Duodenal mucosa (tissue), 2 donors: ENCODE measurements around the gene CRYGC.

Experiments used
- H3K27ac ChIP-seq: one replicate; pipeline ENCODE4 v1.7.0; 2013; ENCODE audit warnings: low read depth, low read length
- H3K27me3 ChIP-seq, 2 donors: one replicate each; pipeline ENCODE4 v1.7.0; 2013; ENCODE audit warnings: low read length in 2 of 2, control low read depth in 1 of 2; ENCODE audit not compliant: insufficient read depth in 2 of 2, control insufficient read depth in 1 of 2
- H3K36me3 ChIP-seq, 2 donors: one replicate each; pipeline ENCODE4 v1.7.0; 2013; ENCODE audit warnings: low read length in 2 of 2, control low read depth in 1 of 2; ENCODE audit not compliant: insufficient read depth in 2 of 2, control insufficient read depth in 1 of 2
- H3K4me1 ChIP-seq, 2 donors: one replicate each; pipeline ENCODE4 v1.7.0; 2013; ENCODE audit warnings: low read length in 2 of 2, control low read depth in 1 of 2; ENCODE audit not compliant: insufficient read depth in 2 of 2, control insufficient read depth in 1 of 2
- H3K4me3 ChIP-seq, 2 donors: one replicate each; pipeline ENCODE4 v1.7.0; 2013; ENCODE audit warnings: low read length in 2 of 2, low read depth in 1 of 2
- H3K9ac ChIP-seq, 2 donors: one replicate each; pipeline ENCODE4 v1.7.0; 2013; ENCODE audit warnings: low read length in 2 of 2, low read depth in 1 of 2
- H3K9me3 ChIP-seq, 2 donors: one replicate each; pipeline ENCODE4 v1.7.0; 2013; ENCODE audit warnings: low read length in 2 of 2, control low read depth in 1 of 2; ENCODE audit not compliant: control insufficient read depth in 1 of 2

CRYGC gene

GRCh38 chr2:208129744-208130711 is at the start of gene CRYGC:
Gene CRYGC (minus strand): TSS chr2:208129828. CDS start chr2:208129792, 36 bp downstream.
- Histone ChIP-seq H3K9ac (peak within 1 kb of the TSS in 1 of 2 donors; percentile 21), H3K4me1 (peaks cover 30 to 35% of the 10 kb centered on the region in 2 donors), H3K27me3 (no peaks in the 10 kb centered on the region), H3K27ac (peak within 1 kb of the TSS; percentile 27), H3K9me3 (no peaks in the 10 kb centered on the region), H3K4me3 (no peak within 1 kb of the TSS), H3K36me3 (no peaks in the 10 kb centered on the region)

GRCh38 chr2:208179028-208179609 is 49.5 kb upstream of the CRYGC start:
- no peak overlapping the region for H3K4me3 ChIP-seq
- no peaks in the 10 kb centered on the region for H3K9me3 ChIP-seq
- H3K27ac ChIP-seq, result no peak overlapping the region

GRCh38 chr2:208175840-208176153 is 46.2 kb upstream of the CRYGC start:
- Histone ChIP-seq H3K27ac (no peak overlapping the region), H3K27me3 (no peaks in the 10 kb centered on the region), H3K9ac (no peak overlapping the region), H3K9me3 (no peaks in the 10 kb centered on the region), H3K4me1 (no peaks in the 10 kb centered on the region), H3K4me3 (no peak overlapping the region), H3K36me3 (no peaks in the 10 kb centered on the region)

More at GRCh38 chr2:208179028-208179609, 49.5 kb upstream of the CRYGC start:
- Histone ChIP-seq H3K9ac (no peak overlapping the region), H3K4me1 (no peaks in the 10 kb centered on the region), H3K27me3 (no peaks in the 10 kb centered on the region), H3K36me3 (no peaks in the 10 kb centered on the region)

GRCh38 chr2:208175069-208175839 is 45.6 kb upstream of the CRYGC start:
- H3K9me3 ChIP-seq, result no peaks in the 10 kb centered on the region
- H3K27ac ChIP-seq, result no peak overlapping the region
- H3K4me3 ChIP-seq, result no peak overlapping the region
- H3K27me3 ChIP-seq, result no peaks in the 10 kb centered on the region
- H3K9ac ChIP-seq, result no peak overlapping the region
- H3K36me3 ChIP-seq, result no peaks in the 10 kb centered on the region
- no peaks in the 10 kb centered on the region for H3K4me1 ChIP-seq

GRCh38 chr2:208174144-208174543 is 44.5 kb upstream of the CRYGC start:
- H3K4me3 ChIP-seq, result no peak overlapping the region
- no peak overlapping the region for H3K27ac ChIP-seq
- H3K4me1 ChIP-seq, result no peaks in the 10 kb centered on the region
- H3K9ac ChIP-seq, result no peak overlapping the region
- no peaks in the 10 kb centered on the region for H3K9me3 ChIP-seq
- H3K27me3 ChIP-seq, result no peaks in the 10 kb centered on the region
- H3K36me3 ChIP-seq, result no peaks in the 10 kb centered on the region

GRCh38 chr2:208172125-208172524 is 42.5 kb upstream of the CRYGC start:
- no peaks in the 10 kb centered on the region for H3K27me3 ChIP-seq
- no peaks in the 10 kb centered on the region for H3K4me1 ChIP-seq
- no peak overlapping the region for H3K4me3 ChIP-seq
- no peak overlapping the region for H3K27ac ChIP-seq
- H3K9me3 ChIP-seq, result no peaks in the 10 kb centered on the region
- H3K36me3 ChIP-seq, result no peaks in the 10 kb centered on the region
- H3K9ac ChIP-seq, result no peak overlapping the region

GRCh38 chr2:208164951-208165755 is 35.5 kb upstream of the CRYGC start:
- Histone ChIP-seq H3K9ac (no peak overlapping the region), H3K36me3 (no peaks in the 10 kb centered on the region), H3K9me3 (no peaks in the 10 kb centered on the region), H3K27ac (no peak overlapping the region), H3K4me1 (no peaks in the 10 kb centered on the region), H3K4me3 (no peak overlapping the region), H3K27me3 (peaks cover 0 to 6% of the 10 kb centered on the region in 2 donors)

GRCh38 chr2:208163489-208163888 is 33.9 kb upstream of the CRYGC start, which contains the start of gene CRYGA:
Gene CRYGA (minus strand): TSS chr2:208163589. CDS start chr2:208163556, 33 bp downstream.
- no peaks in the 10 kb centered on the region for H3K9me3 ChIP-seq
- no peaks in the 10 kb centered on the region for H3K4me1 ChIP-seq
- no peak within 1 kb of the TSS for H3K9ac ChIP-seq
- H3K4me3 ChIP-seq, result no peak within 1 kb of the TSS
- no peaks in the 10 kb centered on the region for H3K36me3 ChIP-seq
- H3K27me3 ChIP-seq, result peaks cover 0 to 6% of the 10 kb centered on the region in 2 donors
- no peak within 1 kb of the TSS for H3K27ac ChIP-seq

GRCh38 chr2:208156439-208156838 is 26.8 kb upstream of the CRYGC start:
- Histone ChIP-seq H3K4me1 (no peaks in the 10 kb centered on the region), H3K9ac (no peak overlapping the region), H3K27ac (no peak overlapping the region), H3K4me3 (no peak overlapping the region), H3K36me3 (no peaks in the 10 kb centered on the region), H3K27me3 (no peaks in the 10 kb centered on the region), H3K9me3 (no peaks in the 10 kb centered on the region)
